GM06990 (cell line): ENCODE results near the gene LIN28B.

Experiments
- DNase-seq: peaks from one replicate; pipeline ENCODE4 v3.0.0-alpha.2; 2011; ENCODE audit not compliant: insufficient read length; ENCODE audit errors: extremely low read depth
- H3K27me3 ChIP-seq: replicated peaks from 2 replicates; pipeline ENCODE4 v1.6.0; 2011; ENCODE audit warnings: low read length; ENCODE audit not compliant: control insufficient read depth, insufficient read depth
- H3K36me3 ChIP-seq: 2 replicates; pipeline ENCODE4 v1.5.1; 2011; ENCODE audit warnings: low read length; ENCODE audit not compliant: control insufficient read depth, insufficient read depth
- H3K4me3 ChIP-seq: replicated peaks from 2 replicates; pipeline ENCODE4 v1.5.1; 2011; ENCODE audit warnings: low read depth, mild to moderate bottlenecking, control low read depth, low read length
- CTCF ChIP-seq: IDR thresholded peaks from 2 replicates; pipeline ENCODE4 v1.5.1; 2011; ENCODE audit warnings: low read length, control low read depth, mild to moderate bottlenecking, inconsistent platforms; ENCODE audit not compliant: insufficient read depth, poor library complexity, severe bottlenecking

Gene LIN28B

GRCh38 chr6:104956731-104957294 lies at the start of gene LIN28B:
LIN28B (plus strand) TSS chr6:104957107; CDS start chr6:104957251, 144 bp downstream.
- Histone ChIP-seq H3K4me3 (no peak within 1 kb of the TSS), H3K36me3 (no peaks in the 10 kb centered on the region), H3K27me3 (no peaks in the 10 kb centered on the region; the same call in none of the 2 replicates)
- no peak for TF ChIP-seq CTCF
- DNase-seq, result no peak

GRCh38 chr6:104908031-104908887 lies 48.6 kb upstream of the LIN28B start:
- no peak for TF ChIP-seq CTCF
- no peak overlapping the region for H3K4me3 ChIP-seq
- DNase-seq, result no peak
- H3K36me3 ChIP-seq, result no peaks in the 10 kb centered on the region
- H3K27me3 ChIP-seq, result no peaks in the 10 kb centered on the region

GRCh38 chr6:104908888-104909525 lies 47.9 kb upstream of the LIN28B start:
- no peaks in the 10 kb centered on the region for H3K36me3 ChIP-seq
- DNase-seq, result no peak
- H3K4me3 ChIP-seq, result no peak overlapping the region
- H3K27me3 ChIP-seq, result no peaks in the 10 kb centered on the region
- TF ChIP-seq CTCF, result no peak

- no peak for DNase-seq
- no peak for TF ChIP-seq CTCF
- H3K4me3 ChIP-seq, result no peak overlapping the region
- H3K36me3 ChIP-seq, result no peaks in the 10 kb centered on the region
- no peaks in the 10 kb centered on the region for H3K27me3 ChIP-seq
Observed at GRCh38 chr6:104921896-104922295, 35.0 kb upstream of the LIN28B start.

- DNase-seq, result no peak
- Histone ChIP-seq H3K4me3 (no peak overlapping the region), H3K27me3 (no peaks in the 10 kb centered on the region), H3K36me3 (no peaks in the 10 kb centered on the region)
- no peak for TF ChIP-seq CTCF
Observed at GRCh38 chr6:104928141-104928540, 28.8 kb upstream of the LIN28B start.
